GM12878 (cell line): ENCODE data around the gene INPP5D.
"Not testable (repeated sequence)": the region's sequence is repeated elsewhere in the genome, so short reads cannot be mapped to it uniquely, and the experiment has no call there.

Experiments
- BCLAF1 ChIP-seq: fragments of 450-650 bp; IDR thresholded peaks from 2 replicates; pipeline ENCODE4 v1.6.1; 2017; ENCODE audit warnings: antibody characterized with exemption, mild to moderate bottlenecking, moderate library complexity
- CTCF ChIP-seq, 3 experiments: IDR thresholded peaks in 2 of 3; conservative IDR thresholded peaks in 1 of 3; 2 replicates each; pipeline ENCODE4 v1.5.1; 2011; ENCODE audit warnings: low read depth in 3 of 3, low read length in 3 of 3, mild to moderate bottlenecking in 3 of 3, control low read depth in 2 of 3, moderate library complexity in 2 of 3, inconsistent platforms in 1 of 3, mixed read lengths in 1 of 3; ENCODE audit not compliant: control insufficient read depth in 2 of 3, insufficient read depth in 1 of 3; ENCODE audit errors: extremely low read depth in 1 of 3

GRCh38 chr2:233052517-233052916 is 7.6 kb upstream of the INPP5D start:
- TF ChIP-seq CTCF (IDR thresholded peaks at IDR 0.05 in 2 of 3, conservative IDR thresholded peaks at IDR 0.05 in 1 of 3; ENCODE audit: control insufficient read depth in 2 of 3, extremely low read depth in 1 of 3, insufficient read depth in 1 of 3, low read depth in 3 of 3, low read length in 3 of 3); BCLAF1: not testable (repeated sequence)
